ENCODE measurements around the gene SMURF1.

SMURF1 gene

GRCh38 chr7:99143853-99144672 is at the start of gene SMURF1:
TSS of gene SMURF1 (minus strand) at chr7:99144108. CDS start at chr7:99143780, 328 bp downstream.
- TF ChIP-seq, protein P1, sequence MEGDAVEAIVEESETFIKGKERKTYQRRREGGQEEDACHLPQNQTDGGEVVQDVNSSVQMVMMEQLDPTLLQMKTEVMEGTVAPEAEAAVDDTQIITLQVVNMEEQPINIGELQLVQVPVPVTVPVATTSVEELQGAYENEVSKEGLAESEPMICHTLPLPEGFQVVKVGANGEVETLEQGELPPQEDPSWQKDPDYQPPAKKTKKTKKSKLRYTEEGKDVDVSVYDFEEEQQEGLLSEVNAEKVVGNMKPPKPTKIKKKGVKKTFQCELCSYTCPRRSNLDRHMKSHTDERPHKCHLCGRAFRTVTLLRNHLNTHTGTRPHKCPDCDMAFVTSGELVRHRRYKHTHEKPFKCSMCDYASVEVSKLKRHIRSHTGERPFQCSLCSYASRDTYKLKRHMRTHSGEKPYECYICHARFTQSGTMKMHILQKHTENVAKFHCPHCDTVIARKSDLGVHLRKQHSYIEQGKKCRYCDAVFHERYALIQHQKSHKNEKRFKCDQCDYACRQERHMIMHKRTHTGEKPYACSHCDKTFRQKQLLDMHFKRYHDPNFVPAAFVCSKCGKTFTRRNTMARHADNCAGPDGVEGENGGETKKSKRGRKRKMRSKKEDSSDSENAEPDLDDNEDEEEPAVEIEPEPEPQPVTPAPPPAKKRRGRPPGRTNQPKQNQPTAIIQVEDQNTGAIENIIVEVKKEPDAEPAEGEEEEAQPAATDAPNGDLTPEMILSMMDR (IDR thresholded peaks at IDR 0.05; ENCODE audit: insufficient read depth, low read depth, low read length, missing control alignments) = no peak
- peak; percentile 85 for DNase-seq (ENCODE audit: low read depth)
- peak within 1 kb of the TSS; percentile 75 for H3K4me3 ChIP-seq (ENCODE audit: low read depth, low read length)

- TF ChIP-seq, protein P1 (IDR thresholded peaks at IDR 0.05; ENCODE audit: insufficient read depth, low read depth, low read length, missing control alignments) = no peak
- DNase-seq (ENCODE audit: low read depth) = no peak
- H3K4me3 ChIP-seq (ENCODE audit: low read depth, low read length) = no peak overlapping the region
Measured at GRCh38 chr7:99191869-99192596, 48.1 kb upstream of the SMURF1 start.

DNA sequence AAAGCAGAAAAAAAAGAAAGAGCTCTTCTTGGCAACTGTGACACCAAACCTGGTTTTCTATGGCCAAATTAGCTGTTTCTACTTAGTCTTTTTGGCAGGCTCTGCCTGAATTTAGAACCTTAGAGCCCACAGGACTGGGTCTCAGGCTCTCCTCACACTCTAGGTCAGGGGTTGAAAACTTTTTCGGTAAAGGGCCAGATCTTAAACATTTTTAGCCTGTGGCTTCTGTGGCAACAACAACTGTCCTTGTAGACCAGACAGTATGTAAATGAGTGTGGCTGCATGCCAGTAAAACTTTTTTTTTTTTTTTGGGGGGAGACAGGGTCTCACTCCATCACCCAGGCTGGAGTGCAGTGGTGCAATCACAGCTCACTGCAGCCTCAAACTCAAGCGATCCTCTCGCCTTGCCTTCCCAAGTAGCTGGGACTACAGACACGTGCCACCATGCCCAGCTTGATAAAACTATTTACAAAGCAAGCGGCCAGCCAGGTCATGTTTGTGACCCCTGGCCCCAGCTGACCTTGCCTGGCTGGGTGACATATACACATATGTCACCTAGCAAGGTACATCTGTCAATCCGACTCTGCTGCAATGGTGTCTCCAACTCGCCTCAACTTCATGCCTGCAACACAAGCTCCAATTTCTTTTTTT is 46.6 kb upstream of the SMURF1 start:
- TF ChIP-seq, protein P1 (IDR thresholded peaks at IDR 0.05; ENCODE audit: insufficient read depth, low read depth, low read length, missing control alignments) = no peak
- no peak overlapping the region for H3K4me3 ChIP-seq (ENCODE audit: low read depth, low read length)
- DNase-seq (ENCODE audit: low read depth) = peak; percentile 35

- DNase-seq (ENCODE audit: low read depth) = no peak
- no peak overlapping the region for H3K4me3 ChIP-seq (ENCODE audit: low read depth, low read length)
- TF ChIP-seq, protein P1 (IDR thresholded peaks at IDR 0.05; ENCODE audit: insufficient read depth, low read depth, low read length, missing control alignments) = no peak
Measured at GRCh38 chr7:99189222-99189621, 45.3 kb upstream of the SMURF1 start.

DNA sequence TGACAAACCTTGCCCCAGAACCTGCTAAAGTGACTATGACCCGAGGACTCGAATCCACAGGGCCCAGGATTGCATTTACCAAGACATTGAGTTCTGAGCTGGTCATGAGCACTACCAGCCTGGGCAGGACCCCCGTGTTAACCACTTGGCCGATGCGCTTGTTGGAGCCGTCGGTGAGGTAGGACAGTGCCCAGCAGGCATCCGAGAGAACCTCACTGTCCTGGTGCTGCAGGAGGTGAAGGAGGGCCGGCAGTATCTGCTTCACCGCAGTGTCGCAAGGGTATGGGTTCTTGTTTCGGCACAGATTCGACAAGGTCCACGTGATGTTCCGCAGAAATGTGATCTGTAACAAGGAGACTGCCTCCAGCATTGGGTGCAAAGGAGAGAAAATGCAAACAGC is 44.3 kb upstream of the SMURF1 start:
- DNase-seq (ENCODE audit: low read depth) = no peak
- TF ChIP-seq, protein P1 (IDR thresholded peaks at IDR 0.05; ENCODE audit: insufficient read depth, low read depth, low read length, missing control alignments) = no peak
- H3K4me3 ChIP-seq (ENCODE audit: low read depth, low read length) = no peak overlapping the region

DNA sequence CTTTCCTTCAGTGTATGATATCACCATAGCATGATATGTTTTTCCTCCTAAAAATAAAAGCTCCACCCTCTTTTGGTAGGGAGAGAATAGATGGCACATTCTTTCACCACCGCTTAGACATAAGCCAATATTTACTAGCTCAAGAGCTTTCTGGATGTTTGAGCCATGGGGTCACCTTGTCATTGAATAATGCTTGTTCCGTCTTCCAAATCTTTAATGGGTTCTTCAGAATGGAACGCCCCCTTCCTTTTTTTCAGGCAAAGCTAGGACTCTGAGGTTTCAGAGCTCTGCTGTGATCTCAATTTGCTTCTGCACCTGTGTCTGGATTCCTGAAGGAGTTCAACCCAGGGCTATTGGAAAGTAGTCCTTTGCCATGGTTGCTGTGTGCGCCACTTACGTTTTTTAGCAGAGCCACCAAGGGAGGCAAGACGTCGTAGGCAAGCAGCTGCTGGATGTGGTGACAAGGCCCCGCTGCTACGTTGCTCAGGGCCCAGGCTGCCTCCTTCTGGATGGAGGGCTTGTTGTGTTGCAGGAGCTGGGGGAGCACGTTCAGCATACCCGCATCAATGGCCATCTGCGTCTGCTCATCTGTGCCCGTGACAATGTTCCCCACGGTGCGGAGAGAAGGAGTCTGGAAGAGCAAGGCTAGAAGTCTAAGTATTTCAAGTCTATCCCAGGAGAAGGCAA is 40.8 kb upstream of the SMURF1 start:
- no peak for DNase-seq (ENCODE audit: low read depth)
- no peak overlapping the region for H3K4me3 ChIP-seq (ENCODE audit: low read depth, low read length)
- TF ChIP-seq, protein P1 (IDR thresholded peaks at IDR 0.05; ENCODE audit: insufficient read depth, low read depth, low read length, missing control alignments) = no peak

Measured in GM12865 (cell line).